DMS53 treated with DMSO at 0.1 percent for 48 hours (cell line): ENCODE results near the gene PKLR.
A peak's percentile ranks its signal among the peaks of the same experiment; 100 is the strongest.
"Not testable (repeated sequence)": the region's sequence is repeated elsewhere in the genome, so short reads cannot be mapped to it uniquely, and the experiment has no call there.

Experiments
- DNase-seq: peaks from one replicate; lab custom pipeline; 2025; ENCODE audit not compliant: unreplicated experiment; lab: John Stamatoyannopoulos, UW

Gene PKLR

DNA sequence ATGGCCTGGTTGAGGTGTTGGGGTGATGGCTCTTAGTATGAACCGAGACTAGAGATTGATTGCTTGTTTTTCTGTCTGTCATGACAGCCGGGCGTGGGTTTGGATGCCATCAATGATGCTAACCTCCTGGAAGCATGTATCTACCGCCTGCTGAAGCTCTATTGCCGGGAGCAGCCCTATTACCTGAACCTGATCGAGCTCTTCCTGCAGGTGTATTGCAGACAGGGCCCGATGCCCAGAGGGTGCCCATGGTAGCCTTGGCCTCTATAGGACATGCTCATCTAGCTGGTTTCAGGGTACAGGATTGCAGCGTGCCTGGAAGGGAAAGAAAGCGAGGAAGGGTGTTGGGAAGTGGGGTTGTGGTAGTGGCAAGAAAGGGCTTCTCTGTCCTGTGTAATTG is 16.8 kb upstream of the PKLR start:
- no peak for DNase-seq

- no peak for DNase-seq
These were observed 15.7 kb upstream of the PKLR start for GRCh38 chr1:155316922-155317321.

DNA sequence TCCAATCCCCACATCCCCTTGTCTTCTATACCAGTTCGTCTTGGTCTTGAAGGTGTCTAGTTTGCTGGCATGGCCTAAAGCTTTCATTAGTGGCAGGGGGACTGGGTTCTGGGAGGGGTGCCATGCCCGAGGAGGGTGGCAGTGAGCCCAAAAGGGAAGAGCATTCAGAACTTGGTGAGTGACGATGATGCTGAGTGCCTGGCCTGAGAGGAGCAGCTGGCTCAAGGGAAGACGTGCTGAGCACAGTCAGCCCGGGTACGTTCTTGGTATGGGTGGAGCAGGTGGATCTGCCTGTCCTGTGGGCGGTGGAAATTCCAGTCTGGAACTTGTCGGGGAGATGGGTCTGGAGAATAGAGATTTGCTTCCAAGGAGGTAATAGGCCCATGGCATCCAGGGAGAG is 12.0 kb upstream of the PKLR start:
- no peak for DNase-seq

GRCh38 chr1:155309423-155310021 is 8.3 kb upstream of the PKLR start:
- no peak for DNase-seq

GRCh38 chr1:155308493-155309422 is 7.5 kb upstream of the PKLR start, which contains the start of gene FDPS:
Gene FDPS, plus strand, starts transcription at chr1:155308866. Its CDS starts 924 bp downstream, at chr1:155309790.
- DNase-seq = peak; percentile 99

- no peak for DNase-seq
These were observed 6.1 kb upstream of the PKLR start for GRCh38 chr1:155307247-155307740.

GRCh38 chr1:155305881-155306391 is 4.7 kb upstream of the PKLR start:
- DNase-seq = no peak

DNA sequence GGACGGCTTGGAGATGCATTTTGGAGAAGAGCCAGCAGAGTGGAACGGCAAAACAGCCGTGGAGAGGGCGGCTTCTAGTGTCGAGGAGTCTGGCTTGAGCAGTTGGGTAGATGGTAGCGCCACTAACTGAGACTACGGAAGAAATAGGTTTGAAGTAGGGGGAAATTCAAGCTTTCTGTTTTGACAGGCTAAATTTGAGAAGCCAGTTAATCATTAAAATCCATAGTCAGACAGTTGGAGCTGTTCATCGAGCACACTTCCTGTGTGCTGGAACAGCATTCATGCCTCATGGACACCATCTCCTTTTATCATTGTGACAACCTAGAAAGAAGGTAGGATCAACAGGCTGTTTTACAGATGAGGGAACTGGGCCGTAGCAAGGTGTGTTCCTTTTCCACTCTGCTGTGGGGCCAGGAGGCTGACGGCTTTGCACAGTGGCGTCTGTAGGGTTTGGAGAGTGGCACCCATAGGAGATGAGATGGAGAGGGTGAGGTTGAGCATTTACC is 3.4 kb upstream of the PKLR start:
- DNase-seq = peak; percentile 29

- no peak for DNase-seq
These were observed 497 bp downstream of the PKLR start for GRCh38 chr1:155300553-155301329.

GRCh38 chr1:155300024-155300423 is 1.2 kb downstream of the PKLR start:
- no peak for DNase-seq

DNA sequence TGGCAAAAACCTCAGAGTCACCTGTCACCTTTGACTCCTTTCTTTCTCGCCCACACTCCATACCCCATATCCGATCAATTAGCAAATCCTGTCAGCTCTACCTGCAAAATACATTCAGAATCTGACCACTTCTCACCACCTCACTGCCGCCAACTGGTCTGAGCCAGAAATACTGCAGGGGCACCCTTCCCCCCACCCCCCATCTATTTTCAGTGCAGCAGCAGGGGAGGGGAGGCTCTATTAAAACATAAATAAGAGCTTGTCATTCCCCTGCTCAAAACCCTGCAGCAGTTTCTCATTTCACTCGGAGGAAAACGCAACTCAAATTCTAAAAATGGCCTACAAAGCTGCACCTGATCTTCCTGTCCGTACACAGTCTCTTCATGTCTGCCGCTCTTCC is 3.9 kb downstream of the PKLR start:
- no peak for DNase-seq

- DNase-seq = no peak
These were observed 4.6 kb downstream of the PKLR start for GRCh38 chr1:155296661-155297060.

- DNase-seq = no peak
These were observed 5.3 kb downstream of the PKLR start for GRCh38 chr1:155295942-155296267.

- DNase-seq = no peak
These were observed 5.9 kb downstream of the PKLR start for GRCh38 chr1:155295183-155295941.

- DNase-seq = no peak
These were observed 6.6 kb downstream of the PKLR start for GRCh38 chr1:155294520-155295182.

- DNase-seq = no peak
These were observed 8.0 kb downstream of the PKLR start for GRCh38 chr1:155293086-155293749.

DNA sequence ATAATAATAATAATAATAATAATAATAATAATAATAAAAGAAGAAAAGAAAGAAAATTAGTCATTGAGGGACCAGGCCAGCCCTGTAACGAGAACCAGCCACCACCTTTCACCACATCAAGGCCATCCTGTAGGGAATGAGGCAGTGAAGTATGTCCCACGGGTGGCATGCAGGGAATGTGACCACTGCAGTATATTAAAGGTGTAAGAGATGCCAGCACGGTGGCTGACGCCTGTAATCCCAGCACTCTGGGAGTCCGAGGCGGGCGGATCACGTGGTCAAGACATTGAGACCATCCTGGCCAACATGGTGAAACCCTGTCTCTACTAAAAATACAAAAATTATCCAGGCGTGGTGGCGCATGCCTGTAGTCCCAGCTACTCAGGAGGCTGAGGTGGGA is 10.2 kb downstream of the PKLR start:
- DNase-seq = not testable (repeated sequence)

GRCh38 chr1:155287987-155288543 is 13.2 kb downstream of the PKLR start:
- no peak for DNase-seq

- no peak for DNase-seq
These were observed 14.7 kb downstream of the PKLR start for GRCh38 chr1:155286544-155286943.
